Measurements from ENCODE around the gene SP2.

GRCh38 chr17:47866941-47867340 is 29.1 kb upstream of the SP2 start:
- no peak for TF ChIP-seq CEBPB (IDR thresholded peaks at IDR 0.05)
- no peak for TF ChIP-seq TAF1 (IDR thresholded peaks at IDR 0.05; ENCODE audit: low read depth)
- TF ChIP-seq MAX (IDR thresholded peaks at IDR 0.05), result no peak
- TF ChIP-seq USF1 (IDR thresholded peaks at IDR 0.05), result no peak
- no peak for TF ChIP-seq TEAD4 (IDR thresholded peaks at IDR 0.05)
- no peak for TF ChIP-seq RAD21 (IDR thresholded peaks at IDR 0.05; ENCODE audit: low read depth)
- no peak for TF ChIP-seq TCF12 (IDR thresholded peaks at IDR 0.05; ENCODE audit: low read depth)
- no peak for TF ChIP-seq REST (IDR thresholded peaks at IDR 0.05; ENCODE audit: low read depth)
- TF ChIP-seq EGR1 (IDR thresholded peaks at IDR 0.05), result no peak
- TF ChIP-seq EP300 (IDR thresholded peaks at IDR 0.05; ENCODE audit: borderline replicate concordance), result no peak

Measured in Ishikawa (cell line).